Right atrium auricular region (tissue), 2 donors: ENCODE measurements around the gene BEX3. TPM values are rescaled to one million over a fixed set of nuclear protein-coding genes. Genes with fewer than 3 reads are reported as not detected.
"Not testable (repeated sequence)": the region's sequence is repeated elsewhere in the genome, so short reads cannot be mapped to it uniquely, and the experiment has no call there.

Experiments
- DNase-seq: peaks from one replicate; pipeline ENCODE4 v3.0.0-alpha.2; 2019; ENCODE audit warnings: low spot score
- H3K27ac ChIP-seq, 2 donors: fragments of 200-600 bp; sonication (generic); 1 replicate in 1 of 2; 2 replicates in 1 of 2; pipeline ENCODE4 v1.5.1; 2016 to 2019
- H3K27me3 ChIP-seq, 2 donors: fragments of 200-600 bp; sonication (generic); one replicate each; pipeline versions ENCODE4 v1.5.1 to v1.6.0; 2017 to 2019
- H3K36me3 ChIP-seq: fragments of 200-600 bp; sonication (generic); one replicate; pipeline ENCODE4 v1.5.1; 2016
- H3K4me1 ChIP-seq, 2 donors: fragments of 200-600 bp; sonication (generic); one replicate each; pipeline versions ENCODE4 v1.5.1 to v1.6.0; 2017 to 2019
- H3K4me3 ChIP-seq, 2 donors: fragments of 200-600 bp; sonication (generic); 1 replicate in 1 of 2; 2 replicates in 1 of 2; pipeline ENCODE4 v1.5.1; 2017 to 2019; ENCODE audit warnings: mild to moderate bottlenecking in 1 of 2, moderate library complexity in 1 of 2
- H3K9me3 ChIP-seq, 2 donors: fragments of 200-600 bp; sonication (generic); one replicate each; pipeline ENCODE4 v1.5.1; 2019
- total RNA-seq, 2 donors: library from RNA; depleted of rRNA; stranded (reverse); fragments of >200 nt; gene quantifications; one replicate each; pipeline ENCODE4 v1.1.0, GENCODE V29; 2016
- TF ChIP-seq, protein P1 (sequence below), 2 donors: fragments of 200-600 bp; sonication (generic); IDR thresholded peaks; one replicate each; pipeline ENCODE4 v1.5.1; 2019; ENCODE audit warnings: antibody characterized with exemption in 2 of 2

The BEX3 gene
- total RNA-seq, 2 donors from 2014 or later, result 201 to 229 TPM

- no peak overlapping the region for H3K4me3 ChIP-seq
- H3K27ac ChIP-seq, result no peak overlapping the region
- TF ChIP-seq, protein P1, sequence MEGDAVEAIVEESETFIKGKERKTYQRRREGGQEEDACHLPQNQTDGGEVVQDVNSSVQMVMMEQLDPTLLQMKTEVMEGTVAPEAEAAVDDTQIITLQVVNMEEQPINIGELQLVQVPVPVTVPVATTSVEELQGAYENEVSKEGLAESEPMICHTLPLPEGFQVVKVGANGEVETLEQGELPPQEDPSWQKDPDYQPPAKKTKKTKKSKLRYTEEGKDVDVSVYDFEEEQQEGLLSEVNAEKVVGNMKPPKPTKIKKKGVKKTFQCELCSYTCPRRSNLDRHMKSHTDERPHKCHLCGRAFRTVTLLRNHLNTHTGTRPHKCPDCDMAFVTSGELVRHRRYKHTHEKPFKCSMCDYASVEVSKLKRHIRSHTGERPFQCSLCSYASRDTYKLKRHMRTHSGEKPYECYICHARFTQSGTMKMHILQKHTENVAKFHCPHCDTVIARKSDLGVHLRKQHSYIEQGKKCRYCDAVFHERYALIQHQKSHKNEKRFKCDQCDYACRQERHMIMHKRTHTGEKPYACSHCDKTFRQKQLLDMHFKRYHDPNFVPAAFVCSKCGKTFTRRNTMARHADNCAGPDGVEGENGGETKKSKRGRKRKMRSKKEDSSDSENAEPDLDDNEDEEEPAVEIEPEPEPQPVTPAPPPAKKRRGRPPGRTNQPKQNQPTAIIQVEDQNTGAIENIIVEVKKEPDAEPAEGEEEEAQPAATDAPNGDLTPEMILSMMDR (IDR thresholded peaks at IDR 0.05), result no peak
- no peaks in the 10 kb centered on the region for H3K36me3 ChIP-seq
- no peaks in the 10 kb centered on the region for H3K9me3 ChIP-seq
- H3K27me3 ChIP-seq, result peaks cover 0 to 7% of the 10 kb centered on the region in 2 donors
- H3K4me1 ChIP-seq, result no peaks in the 10 kb centered on the region
- DNase-seq, result no peak
Observed at GRCh38 chrX:103344606-103345005, 31.7 kb upstream of the BEX3 start.

DNA sequence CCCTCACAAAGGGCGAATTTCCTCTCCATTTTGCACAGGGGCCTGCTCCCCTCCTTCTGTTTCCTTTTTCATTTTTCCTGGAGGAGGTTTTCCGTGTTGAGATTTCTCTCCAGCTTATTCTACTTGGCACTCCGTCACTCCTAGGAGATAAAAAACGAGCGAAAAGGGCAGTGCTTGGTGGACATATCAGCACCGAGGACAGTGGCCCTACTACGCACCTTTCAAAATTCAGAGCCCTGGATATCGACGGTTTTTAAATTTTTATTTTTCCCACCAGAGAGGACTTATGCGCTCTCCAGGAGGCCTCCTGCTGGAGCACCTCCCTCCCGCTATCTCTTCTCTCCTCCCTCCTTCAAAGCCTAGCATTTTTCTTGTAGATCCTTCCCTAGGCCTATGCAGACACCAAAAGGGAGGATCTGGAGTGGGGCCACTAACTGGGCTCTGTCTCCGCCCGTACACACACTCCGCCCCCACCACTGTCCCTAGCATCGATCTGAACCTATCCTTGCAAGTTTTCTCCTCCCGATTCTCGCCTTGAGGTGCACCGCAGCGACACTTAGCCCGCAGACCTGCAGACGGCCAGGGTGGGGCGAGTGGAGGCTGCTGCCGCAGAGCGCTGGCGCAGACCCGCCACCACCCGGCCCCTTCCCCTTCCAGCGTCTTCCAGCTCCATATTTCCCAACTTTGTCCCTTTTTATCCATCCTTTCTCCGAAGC, 28.5 kb upstream of the BEX3 start:
- Histone ChIP-seq H3K4me1 (no peaks in the 10 kb centered on the region), H3K9me3 (no peaks in the 10 kb centered on the region), H3K36me3 (no peaks in the 10 kb centered on the region), H3K4me3 (no peak overlapping the region), H3K27me3 (peaks cover 0 to 7% of the 10 kb centered on the region in 2 donors), H3K27ac (no peak overlapping the region)
- TF ChIP-seq, protein P1 (IDR thresholded peaks at IDR 0.05), result no peak
- no peak for DNase-seq

- Histone ChIP-seq H3K4me3 (peak within 1 kb of the TSS; percentile 62 to 63), H3K27ac (peak within 1 kb of the TSS; percentile 89 to 90), H3K9me3 (no peaks in the 10 kb centered on the region), H3K27me3 (no peaks in the 10 kb centered on the region), H3K36me3 (no peaks in the 10 kb centered on the region), H3K4me1 (no peaks in the 10 kb centered on the region)
- TF ChIP-seq, protein P1 (IDR thresholded peaks at IDR 0.05), result no peak
- peak; percentile 71 for DNase-seq
Observed at GRCh38 chrX:103356130-103356798, 20.1 kb upstream of the BEX3 start, which contains the start of gene TCEAL9. Gene TCEAL9, plus strand, starts transcription at chrX:103356506. Its CDS starts 1,179 bp downstream, at chrX:103357685.

DNA sequence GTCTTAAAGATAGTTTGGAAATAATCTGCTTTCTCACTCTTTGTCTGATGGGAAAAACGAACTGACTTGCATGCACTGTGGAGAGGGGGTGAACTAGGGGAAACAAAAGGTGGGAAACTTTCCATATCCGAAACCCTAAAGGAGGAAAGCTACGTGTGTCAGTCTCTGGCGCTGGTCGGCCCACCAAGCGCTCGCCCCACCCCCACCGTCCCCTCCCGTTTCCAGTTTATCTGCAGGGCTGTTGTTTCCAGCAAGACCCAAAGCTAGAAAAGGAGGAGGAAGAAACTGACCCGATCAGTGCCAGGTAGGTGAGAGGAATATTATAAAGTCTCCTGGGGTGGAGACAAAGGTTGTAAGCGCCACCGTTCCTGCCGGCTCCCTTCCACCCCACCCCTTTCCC, 19.5 kb upstream of the BEX3 start:
- TF ChIP-seq, protein P1 (IDR thresholded peaks at IDR 0.05), result no peak
- no peaks in the 10 kb centered on the region for H3K27me3 ChIP-seq
- peak overlapping the region; percentile 62 to 63 for H3K4me3 ChIP-seq
- H3K36me3 ChIP-seq, result no peaks in the 10 kb centered on the region
- no peaks in the 10 kb centered on the region for H3K9me3 ChIP-seq
- no peaks in the 10 kb centered on the region for H3K4me1 ChIP-seq
- no peak for DNase-seq
- H3K27ac ChIP-seq, result peak overlapping the region; percentile 89 to 90

- no peak overlapping the region for H3K4me3 ChIP-seq
- H3K27ac ChIP-seq, result no peak overlapping the region
- TF ChIP-seq, protein P1 (IDR thresholded peaks at IDR 0.05), result no peak
Observed at GRCh38 chrX:103357871-103358270, 18.5 kb upstream of the BEX3 start.

DNA sequence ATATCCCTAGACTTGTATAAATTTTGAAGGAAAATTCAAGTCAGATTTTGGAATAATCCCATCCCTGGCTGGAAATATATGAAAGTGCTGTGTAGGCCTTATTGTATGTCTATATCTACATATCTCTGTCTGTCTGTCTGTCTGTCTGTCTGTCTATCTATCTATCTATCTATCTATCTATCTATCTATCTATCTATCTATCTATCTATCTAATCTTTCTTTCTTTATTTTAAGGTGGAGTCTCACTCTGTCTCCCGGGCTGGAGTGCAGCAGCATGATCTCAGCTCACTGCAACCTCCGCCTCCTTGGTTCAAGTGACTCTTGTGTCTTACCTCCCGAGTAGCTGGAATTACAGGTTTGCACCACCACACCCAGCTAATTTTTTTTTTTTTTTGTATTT, 16.7 kb upstream of the BEX3 start:
- H3K27ac ChIP-seq, H3K4me1 ChIP-seq, H3K4me3 ChIP-seq, DNase-seq, H3K9me3 ChIP-seq, H3K27me3 ChIP-seq, H3K36me3 ChIP-seq: not testable (repeated sequence)

More at GRCh38 chrX:103357871-103358270, 18.5 kb upstream of the BEX3 start:
- H3K36me3 ChIP-seq, result no peaks in the 10 kb centered on the region
- H3K4me1 ChIP-seq, result no peaks in the 10 kb centered on the region
- H3K27me3 ChIP-seq, result no peaks in the 10 kb centered on the region
- DNase-seq, result no peak
- no peaks in the 10 kb centered on the region for H3K9me3 ChIP-seq
